Glutamatergic neuron (in vitro differentiated cells): ENCODE measurements around the gene HDAC10. TPM values are rescaled to one million over a fixed set of nuclear protein-coding genes. Genes with fewer than 3 reads are reported as not detected.

ENCODE experiments used
- DNase-seq: peaks from one replicate; pipeline ENCODE4 v3.0.0; 2022
- H3K27ac Mint-ChIP-seq: one replicate; pipeline ENCODE4 v1.8.0; 2020; ENCODE audit warnings: mild to moderate bottlenecking, mixed read lengths, inconsistent platforms; ENCODE audit not compliant: unreplicated experiment
- H3K27me3 Mint-ChIP-seq: one replicate; pipeline ENCODE4 v1.8.0; 2020; ENCODE audit warnings: mild to moderate bottlenecking, moderate library complexity, mixed read lengths, inconsistent platforms; ENCODE audit not compliant: unreplicated experiment
- H3K36me3 Mint-ChIP-seq: one replicate; pipeline ENCODE4 v1.8.0; 2020; ENCODE audit warnings: mild to moderate bottlenecking, mixed read lengths, inconsistent platforms; ENCODE audit not compliant: unreplicated experiment
- H3K4me1 Mint-ChIP-seq: one replicate; pipeline ENCODE4 v1.8.0; 2020; ENCODE audit warnings: mild to moderate bottlenecking, low read depth, mixed read lengths, inconsistent platforms; ENCODE audit not compliant: unreplicated experiment
- H3K4me3 Mint-ChIP-seq: one replicate; pipeline ENCODE4 v1.8.0; 2020; ENCODE audit warnings: mild to moderate bottlenecking, mixed read lengths, inconsistent platforms; ENCODE audit not compliant: unreplicated experiment
- H3K9me3 Mint-ChIP-seq: one replicate; pipeline ENCODE4 v1.8.0; 2020; ENCODE audit warnings: mild to moderate bottlenecking, moderate library complexity, mixed read lengths, inconsistent platforms; ENCODE audit not compliant: unreplicated experiment
- total RNA-seq: library from RNA; stranded (reverse); fragmentation: NEBNext Ultra II Directional; extraction: Animal tissue kit (Norgen Biotek cat#: 25700); gene quantifications from one replicate; pipeline ENCODE4 v1.2.1, GENCODE V29; 2021; ENCODE audit not compliant: unreplicated experiment
- TF ChIP-seq, protein P1 (sequence below): fragments of 200-600 bp; sonication (generic); IDR thresholded peaks from one replicate; pipeline ENCODE4 v1.5.0; 2021; ENCODE audit not compliant: partially characterized antibody, unreplicated experiment

The HDAC10 gene
- total RNA-seq, 1 donor from 2014 or later: 88.2 TPM

DNA sequence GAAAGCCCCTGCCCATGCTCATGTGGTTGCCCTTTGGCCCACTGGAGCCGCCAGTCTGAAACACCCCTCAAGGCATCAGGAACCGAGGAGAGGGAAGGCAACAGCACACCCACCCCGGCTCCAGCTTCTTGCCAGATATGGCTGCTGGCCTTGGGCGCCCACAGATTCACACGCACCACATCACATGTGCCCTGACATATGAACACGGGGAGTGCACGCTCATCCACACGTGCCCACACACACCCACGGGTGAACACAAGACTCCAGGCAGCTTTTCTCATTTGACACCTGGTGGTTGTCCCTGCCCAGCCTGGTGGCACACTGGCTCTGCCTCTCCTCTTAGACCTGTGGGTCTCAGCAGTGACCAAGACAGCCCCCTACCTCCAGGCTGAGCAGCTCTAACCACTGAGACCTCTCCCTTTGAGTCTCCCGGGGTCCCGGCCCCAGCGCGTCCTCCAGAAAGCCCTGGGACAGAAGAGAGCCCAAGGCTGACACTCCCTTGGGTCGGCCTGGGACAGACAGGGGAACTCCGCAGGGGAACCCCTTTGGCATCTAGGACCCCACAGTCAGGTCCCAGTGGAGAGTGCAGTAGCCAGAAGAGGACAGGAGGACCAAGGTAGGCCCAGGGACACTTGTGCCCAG, 13.2 kb upstream of the HDAC10 start:
- TF ChIP-seq, protein P1, sequence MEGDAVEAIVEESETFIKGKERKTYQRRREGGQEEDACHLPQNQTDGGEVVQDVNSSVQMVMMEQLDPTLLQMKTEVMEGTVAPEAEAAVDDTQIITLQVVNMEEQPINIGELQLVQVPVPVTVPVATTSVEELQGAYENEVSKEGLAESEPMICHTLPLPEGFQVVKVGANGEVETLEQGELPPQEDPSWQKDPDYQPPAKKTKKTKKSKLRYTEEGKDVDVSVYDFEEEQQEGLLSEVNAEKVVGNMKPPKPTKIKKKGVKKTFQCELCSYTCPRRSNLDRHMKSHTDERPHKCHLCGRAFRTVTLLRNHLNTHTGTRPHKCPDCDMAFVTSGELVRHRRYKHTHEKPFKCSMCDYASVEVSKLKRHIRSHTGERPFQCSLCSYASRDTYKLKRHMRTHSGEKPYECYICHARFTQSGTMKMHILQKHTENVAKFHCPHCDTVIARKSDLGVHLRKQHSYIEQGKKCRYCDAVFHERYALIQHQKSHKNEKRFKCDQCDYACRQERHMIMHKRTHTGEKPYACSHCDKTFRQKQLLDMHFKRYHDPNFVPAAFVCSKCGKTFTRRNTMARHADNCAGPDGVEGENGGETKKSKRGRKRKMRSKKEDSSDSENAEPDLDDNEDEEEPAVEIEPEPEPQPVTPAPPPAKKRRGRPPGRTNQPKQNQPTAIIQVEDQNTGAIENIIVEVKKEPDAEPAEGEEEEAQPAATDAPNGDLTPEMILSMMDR: no peak
- Mint-ChIP-seq H3K36me3 (no peaks in the 10 kb centered on the region), H3K9me3 (no peaks in the 10 kb centered on the region), H3K4me1 (peaks cover 1% of the 10 kb centered on the region), H3K27ac (no peak overlapping the region), H3K27me3 (peaks cover 7% of the 10 kb centered on the region), H3K4me3 (no peak overlapping the region)
- no peak for DNase-seq

DNA sequence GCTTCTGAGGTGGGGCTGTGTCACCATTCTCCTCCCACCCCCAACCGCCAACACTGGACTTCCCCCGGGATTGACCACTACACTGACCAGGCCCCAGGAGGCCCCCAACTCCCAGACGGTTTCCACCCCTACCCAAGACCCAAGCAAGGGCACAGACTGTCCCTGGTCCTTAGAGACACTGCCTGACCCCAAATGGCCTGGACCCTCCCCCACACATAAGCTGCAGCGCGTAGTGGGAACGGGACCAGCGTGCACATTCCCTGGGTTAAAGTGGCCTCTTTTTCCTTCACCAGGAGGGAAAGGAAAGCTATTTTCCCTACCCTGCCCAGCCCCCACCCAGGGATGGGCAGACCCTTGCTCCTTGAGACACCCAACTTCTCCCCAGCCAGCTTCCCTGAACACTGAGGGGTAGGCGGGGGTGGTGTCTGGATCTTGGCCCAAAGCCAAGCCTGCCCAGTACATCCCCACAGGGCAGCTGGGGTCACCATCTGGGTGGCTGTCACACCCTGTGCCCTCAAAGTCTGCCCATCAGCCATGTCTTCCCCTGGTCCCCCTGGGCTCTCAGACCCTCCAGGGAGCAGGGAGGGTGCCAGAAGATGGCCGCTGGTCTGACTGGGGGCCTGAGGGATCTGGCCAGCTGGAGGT, 12.0 kb upstream of the HDAC10 start:
- TF ChIP-seq, protein P1: no peak
- no peaks in the 10 kb centered on the region for H3K9me3 Mint-ChIP-seq
- H3K27ac Mint-ChIP-seq: no peak overlapping the region
- H3K4me1 Mint-ChIP-seq: no peaks in the 10 kb centered on the region
- DNase-seq: no peak
- H3K4me3 Mint-ChIP-seq: no peak overlapping the region
- H3K36me3 Mint-ChIP-seq: no peaks in the 10 kb centered on the region
- H3K27me3 Mint-ChIP-seq: peaks cover 8% of the 10 kb centered on the region

DNA sequence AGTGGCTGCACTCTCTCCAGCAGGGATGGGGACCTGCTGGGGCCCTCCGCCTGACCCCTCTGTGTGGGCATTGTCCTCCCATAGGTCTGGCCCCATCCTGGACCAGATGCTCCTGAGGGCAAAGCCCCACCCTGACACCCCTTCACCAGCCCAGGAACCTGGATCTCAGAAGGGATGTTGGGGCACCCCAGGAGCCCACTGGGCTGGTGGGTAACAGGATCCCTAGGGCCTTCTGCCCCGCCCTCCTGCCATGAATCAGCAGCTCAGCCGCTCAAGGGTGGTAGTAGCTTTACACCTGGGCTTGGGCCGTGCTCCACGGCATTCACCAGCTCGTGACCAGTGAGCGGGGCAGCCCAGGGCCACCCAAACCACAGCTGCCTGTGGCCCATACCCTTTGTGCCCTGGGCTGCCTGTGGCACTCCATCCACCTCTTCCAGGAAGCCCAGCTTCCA, 11.4 kb upstream of the HDAC10 start:
- H3K9me3 Mint-ChIP-seq: no peaks in the 10 kb centered on the region
- no peaks in the 10 kb centered on the region for H3K36me3 Mint-ChIP-seq
- TF ChIP-seq, protein P1: no peak
- no peak overlapping the region for H3K27ac Mint-ChIP-seq
- DNase-seq: no peak
- H3K4me1 Mint-ChIP-seq: no peaks in the 10 kb centered on the region
- H3K4me3 Mint-ChIP-seq: peak overlapping the region; percentile 74
- peaks cover 8% of the 10 kb centered on the region for H3K27me3 Mint-ChIP-seq

DNA sequence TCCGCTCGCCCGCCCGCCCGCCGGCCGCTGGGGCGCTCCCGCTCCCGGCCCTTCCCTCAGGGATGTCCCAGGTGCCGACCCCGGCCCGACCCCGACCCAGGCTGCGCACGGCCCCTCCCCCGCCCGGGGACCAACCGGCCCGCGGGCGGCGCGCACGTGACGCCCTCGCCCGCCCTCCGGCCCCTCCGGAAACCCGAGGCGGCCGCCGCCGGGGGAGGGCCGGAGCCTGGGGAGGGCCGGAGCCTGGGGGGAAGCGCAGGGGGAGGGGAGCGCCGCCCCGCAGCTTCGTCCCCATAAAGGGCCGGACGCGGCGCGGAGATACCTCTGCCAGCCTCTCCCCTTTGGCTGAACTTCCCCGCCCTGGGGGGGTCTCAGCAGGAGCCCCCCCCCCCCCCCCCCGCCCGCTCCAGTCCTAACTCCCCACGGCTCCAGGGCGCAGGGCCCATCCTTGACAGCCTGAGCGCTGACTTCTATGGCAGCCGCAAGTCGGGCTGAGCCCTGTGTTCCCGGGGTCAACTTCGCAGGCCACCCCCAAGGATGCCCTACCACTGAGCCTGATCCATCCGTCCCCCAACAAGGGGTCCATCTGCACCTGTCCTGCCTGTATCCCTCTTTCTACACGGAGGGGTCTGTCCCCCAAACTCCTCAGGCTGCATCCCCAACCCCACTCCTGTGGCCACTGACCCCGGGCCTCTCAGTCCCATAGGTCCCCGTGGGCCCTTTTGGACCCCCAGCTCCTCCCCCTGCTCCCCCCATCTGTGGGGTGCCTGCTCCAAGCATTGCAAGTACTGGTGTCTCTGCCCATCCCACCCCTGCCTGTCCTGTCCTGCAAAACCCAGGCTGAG, 10.8 kb upstream of the HDAC10 start, which contains the start of gene MAPK12:
MAPK12 (minus strand) TSS at position 69 of the 845 bp plus-strand sequence. CDS start 174 bp downstream, outside the sequence.
- peak; percentile 79 for DNase-seq
- Mint-ChIP-seq H3K9me3 (no peaks in the 10 kb centered on the region), H3K27ac (no peak within 1 kb of the TSS)

More for the DNA sequence above, 10.8 kb upstream of the HDAC10 start, which contains the start of gene MAPK12:
- H3K4me3 Mint-ChIP-seq: peak within 1 kb of the TSS; percentile 76
- peaks cover 10% of the 10 kb centered on the region for H3K27me3 Mint-ChIP-seq
- no peaks in the 10 kb centered on the region for H3K36me3 Mint-ChIP-seq
- no peaks in the 10 kb centered on the region for H3K4me1 Mint-ChIP-seq
- TF ChIP-seq, protein P1: no peak
